Right kidney (tissue), 1 donor: Measurements from ENCODE around the gene RNASE13.
"Not testable (repeated sequence)": the region's sequence is repeated elsewhere in the genome, so short reads cannot be mapped to it uniquely, and the experiment has no call there.

Experiments used
- DNase-seq: peaks from one replicate; pipeline ENCODE4 v3.0.0-alpha.2; 2016

The RNASE13 gene

DNA sequence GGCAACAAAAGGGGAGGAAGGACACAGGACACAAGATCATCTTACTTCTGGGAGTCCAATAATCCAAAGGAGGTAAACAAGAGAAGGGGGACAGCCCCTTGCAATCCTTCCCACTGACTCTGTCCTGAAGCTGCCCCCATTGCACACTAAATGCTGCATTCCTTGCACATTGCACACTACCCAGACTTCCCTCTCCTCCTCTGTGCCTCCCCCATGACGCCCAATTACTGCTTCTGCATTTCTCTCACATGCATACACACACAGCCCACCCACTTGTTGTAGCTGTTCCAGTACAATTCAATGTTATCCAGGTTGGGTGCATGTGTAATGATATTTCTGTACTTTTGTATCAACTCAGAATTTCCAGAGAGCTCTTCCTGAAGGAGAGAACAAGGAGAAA is 15.2 kb downstream of the RNASE13 start:
- DNase-seq: no peak

DNA sequence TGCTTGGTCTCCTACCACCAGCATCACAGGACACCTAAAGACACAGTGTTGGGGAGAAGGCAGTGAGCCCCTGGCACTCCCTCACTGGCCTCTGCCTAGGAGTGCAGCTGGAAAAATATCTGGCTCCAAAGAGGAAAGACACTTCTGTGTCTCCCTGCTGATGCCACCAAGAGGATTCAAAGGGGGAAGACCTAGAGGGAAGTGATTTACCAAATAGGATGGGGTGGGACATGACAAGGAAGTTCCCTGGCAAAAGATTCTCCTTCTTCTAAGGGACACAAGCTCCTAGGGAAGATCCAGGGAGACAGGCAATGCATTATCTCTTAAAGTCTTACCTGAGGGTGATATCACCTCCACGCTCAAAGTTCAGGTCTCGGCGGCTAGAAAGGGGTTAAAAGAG is 15.8 kb downstream of the RNASE13 start:
- DNase-seq: no peak

DNA sequence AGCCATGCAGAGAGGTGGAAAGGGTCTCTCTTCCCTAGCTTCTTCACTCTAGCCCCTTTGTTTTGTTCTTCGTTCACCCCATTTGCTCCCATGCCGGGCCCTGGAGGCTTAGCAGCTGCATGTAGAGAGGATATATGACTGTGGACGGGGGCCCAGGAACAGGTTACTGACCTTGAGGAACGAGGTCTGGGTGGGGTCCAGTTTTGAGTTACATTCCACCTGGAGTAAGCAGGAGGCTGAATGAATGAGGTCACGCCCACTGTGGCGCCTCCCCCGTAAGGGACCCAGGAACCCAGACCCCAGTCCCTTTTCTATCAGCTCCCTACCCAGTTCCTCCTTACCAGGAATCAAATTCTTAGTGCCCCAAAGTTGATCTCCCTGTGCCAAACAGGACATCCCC is 16.3 kb downstream of the RNASE13 start:
- no peak for DNase-seq

- DNase-seq: no peak
These were observed 16.9 kb downstream of the RNASE13 start for GRCh38 chr14:21017528-21018245.

GRCh38 chr14:21016413-21017190 is 18.0 kb downstream of the RNASE13 start:
- DNase-seq: no peak

DNA sequence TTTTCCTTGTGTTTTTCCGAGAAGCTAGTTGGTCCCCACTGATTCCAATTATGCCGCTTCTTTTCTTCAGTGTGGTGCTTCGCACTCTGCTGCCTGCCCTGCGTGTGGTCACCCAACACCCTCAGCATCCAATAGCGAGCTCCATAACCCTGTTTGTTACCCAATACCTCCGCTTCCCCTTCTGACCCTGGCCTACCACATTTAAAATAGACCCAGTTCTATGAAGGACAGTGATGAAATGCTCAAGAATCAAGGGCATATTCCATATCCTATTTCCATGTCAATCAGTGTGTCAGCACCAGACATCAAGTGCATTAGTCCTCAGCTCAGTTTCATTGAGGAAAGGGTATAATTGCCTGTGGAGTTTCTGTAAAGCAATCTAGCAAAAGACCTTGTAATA is 19.3 kb downstream of the RNASE13 start:
- DNase-seq: no peak

- peak; percentile 60 for DNase-seq
These were observed 19.8 kb downstream of the RNASE13 start for GRCh38 chr14:21014761-21015190.

DNA sequence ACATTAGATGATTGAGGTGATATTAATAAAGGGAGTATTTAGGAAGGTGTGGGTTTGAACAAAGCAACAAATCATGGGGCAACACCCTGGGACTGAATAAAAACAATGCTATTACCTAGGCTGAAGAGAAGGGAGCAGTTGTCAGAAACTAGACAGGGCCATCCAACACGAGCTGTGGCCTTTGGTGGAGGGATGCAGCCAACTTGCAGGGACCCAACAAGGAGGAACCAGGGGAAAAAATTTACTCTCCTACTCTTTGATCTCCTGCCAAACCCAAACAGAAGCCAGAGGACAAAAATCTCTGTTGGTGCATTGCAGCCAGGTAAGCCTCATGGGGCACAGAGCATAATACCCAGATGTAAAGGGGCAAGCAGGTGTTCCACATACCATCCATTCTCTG is 23.5 kb downstream of the RNASE13 start:
- no peak for DNase-seq

- DNase-seq: not testable (repeated sequence)
These were observed 24.9 kb downstream of the RNASE13 start for GRCh38 chr14:21009721-21010120.

GRCh38 chr14:21003788-21004346 is 30.7 kb downstream of the RNASE13 start:
- DNase-seq: no peak

DNA sequence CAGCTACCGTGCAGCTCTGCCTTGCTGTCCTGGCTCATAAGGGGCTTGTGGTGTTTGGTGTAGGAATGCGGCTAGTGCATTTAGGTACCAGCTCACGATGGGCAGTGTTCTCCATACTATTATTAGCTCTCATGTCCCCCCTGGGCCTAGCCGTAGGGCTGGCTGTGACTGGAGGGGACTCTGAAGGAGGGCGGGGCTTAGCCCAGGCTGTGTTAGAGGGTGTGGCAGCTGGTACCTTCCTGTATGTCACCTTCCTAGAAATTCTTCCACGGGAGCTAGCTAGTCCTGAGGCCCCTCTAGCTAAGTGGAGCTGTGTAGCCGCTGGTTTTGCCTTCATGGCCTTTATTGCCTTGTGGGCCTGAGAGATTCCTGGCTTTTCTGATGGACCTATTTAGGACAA is 33.4 kb downstream of the RNASE13 start:
- DNase-seq: no peak

- no peak for DNase-seq
These were observed 35.0 kb downstream of the RNASE13 start for GRCh38 chr14:20999591-20999990.

DNA sequence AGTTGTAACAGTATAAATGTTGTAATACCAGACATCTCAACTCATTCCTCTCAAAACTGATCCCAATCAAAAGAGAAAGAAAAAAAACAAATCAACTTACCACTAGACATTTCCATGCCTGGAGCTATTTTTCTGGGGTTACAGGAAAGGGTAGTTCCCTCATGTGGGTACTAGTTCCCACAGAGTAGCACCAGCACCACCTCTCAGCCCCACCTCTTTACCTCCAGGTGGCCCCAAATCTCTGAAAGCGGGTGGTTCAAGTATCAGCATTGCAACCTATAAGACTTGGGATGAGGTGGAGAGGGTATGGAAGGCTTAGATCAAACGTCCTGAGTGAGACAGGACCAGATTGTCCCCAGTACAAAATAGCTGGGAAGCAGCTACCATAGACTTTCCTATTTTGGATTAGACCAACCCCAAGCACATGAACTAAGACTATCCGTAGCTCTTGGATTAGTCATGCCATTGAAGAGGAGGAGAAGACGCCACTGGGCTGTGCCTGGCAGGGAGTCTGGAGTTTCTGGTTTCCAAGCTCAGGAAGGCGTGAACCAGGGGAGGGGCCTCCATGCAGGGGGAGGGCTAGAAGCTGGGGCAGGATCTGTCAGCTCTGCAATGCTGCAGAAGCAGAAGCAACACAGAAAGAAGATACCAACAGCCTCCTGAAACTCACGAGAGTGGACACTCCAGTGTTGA is 35.8 kb downstream of the RNASE13 start, which contains the start of gene SLC39A2:
Gene SLC39A2, plus strand, starts transcription at position 620 of the 693 bp plus-strand sequence. CDS start 154 bp downstream, outside the sequence.
- DNase-seq: no peak

GRCh38 chr14:20998139-20998538 is 36.5 kb downstream of the RNASE13 start:
- DNase-seq: no peak

GRCh38 chr14:20997564-20997963 is 37.0 kb downstream of the RNASE13 start:
- no peak for DNase-seq

DNA sequence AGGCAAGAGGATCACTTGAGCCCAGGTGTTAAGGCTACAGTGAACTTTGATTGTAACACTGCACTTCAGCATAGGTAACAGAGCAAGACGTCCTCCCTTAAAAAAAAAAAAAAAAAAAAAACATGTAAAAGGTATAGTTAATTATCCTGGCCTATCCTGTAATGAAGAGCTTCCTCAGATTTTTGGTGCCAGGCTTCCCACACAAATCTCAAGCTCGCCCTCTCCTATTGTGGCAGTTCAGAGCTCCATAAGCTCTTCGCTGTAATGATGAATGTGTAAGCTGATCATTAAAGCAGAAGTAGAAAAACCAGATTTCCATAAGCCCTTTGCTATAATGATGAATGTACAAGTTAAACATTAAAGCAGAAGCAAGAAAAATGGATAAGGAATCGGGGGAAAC is 37.5 kb downstream of the RNASE13 start:
- no peak for DNase-seq

- DNase-seq: no peak
These were observed 38.1 kb downstream of the RNASE13 start for GRCh38 chr14:20996521-20996920.

- peak; percentile 90 for DNase-seq
These were observed 44.6 kb downstream of the RNASE13 start, which contains the start of gene METTL17 for GRCh38 chr14:20989787-20990600. Gene METTL17 (plus strand): TSS chr14:20989980. CDS start chr14:20990003, 23 bp downstream.

GRCh38 chr14:20989471-20989786 is 45.2 kb downstream of the RNASE13 start:
- no peak for DNase-seq

DNA sequence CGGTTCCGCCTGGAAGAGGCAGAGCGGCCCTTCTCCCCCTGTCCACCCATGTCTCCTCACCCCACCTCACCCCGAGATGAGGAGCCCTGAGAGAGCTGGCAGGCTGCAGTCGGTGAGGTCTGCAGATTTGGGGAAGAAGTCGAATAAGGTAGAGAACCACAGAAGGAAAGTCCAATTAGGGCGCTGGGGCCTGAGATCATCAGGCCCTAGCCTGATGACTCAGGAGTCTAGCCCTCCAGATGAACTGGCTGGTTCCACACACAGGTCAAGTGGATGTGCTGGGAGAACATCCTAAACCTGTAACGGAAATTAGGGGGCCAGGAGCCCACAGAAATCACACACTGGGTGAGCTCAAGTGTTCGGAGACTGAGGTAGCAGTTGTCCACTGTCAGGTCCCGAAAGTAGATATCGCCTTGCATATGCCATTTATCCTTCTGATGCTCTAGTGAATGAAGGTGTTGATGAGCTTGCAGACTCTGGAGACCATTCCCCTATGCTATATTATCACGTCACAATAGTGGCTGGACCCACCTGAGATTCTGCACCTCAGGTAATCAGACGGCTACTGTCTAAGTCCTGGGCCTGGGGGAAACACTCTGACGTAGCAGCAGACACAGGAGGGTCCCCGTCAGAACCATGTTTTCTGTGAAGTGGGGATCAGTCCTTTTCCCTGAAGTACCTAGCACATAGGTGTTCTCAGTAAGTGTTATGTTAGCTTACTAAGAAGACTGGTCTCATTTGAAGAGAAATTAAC is 45.7 kb downstream of the RNASE13 start:
- DNase-seq: no peak

- no peak for DNase-seq
These were observed 47.8 kb downstream of the RNASE13 start for GRCh38 chr14:20986811-20987210.
